OCI-LY1 (cell line): Measurements from ENCODE around the gene ZFP28.

Experiments
- H2AFZ ChIP-seq: fragments of 200-600 bp; sonication (generic), shearing (Covaris generic); 2 replicates; pipeline ENCODE4 v1.6.0; 2014; ENCODE audit warnings: antibody characterized with exemption, mild to moderate bottlenecking, low read length
- H3F3A ChIP-seq: fragments of 200-600 bp; sonication (generic), shearing (Covaris generic); 2 replicates; pipeline ENCODE4 v1.6.0; 2014; ENCODE audit warnings: mild to moderate bottlenecking, antibody characterized with exemption, low read length, moderate library complexity; ENCODE audit not compliant: insufficient read depth
- H3K27ac ChIP-seq: fragments of 200-600 bp; sonication (generic); 2 replicates; pipeline ENCODE4 v1.5.1; 2014; ENCODE audit warnings: low read length, mixed run types, mild to moderate bottlenecking, low read depth; ENCODE audit not compliant: poor library complexity, severe bottlenecking
- H3K27me3 ChIP-seq: fragments of 200-600 bp; sonication (generic); 2 replicates; pipeline ENCODE4 v1.6.0; 2014; ENCODE audit warnings: antibody characterized with exemption, mild to moderate bottlenecking, low read length, moderate library complexity; ENCODE audit not compliant: insufficient read depth
- H3K36me3 ChIP-seq: fragments of 200-600 bp; sonication (generic); 2 replicates; pipeline ENCODE4 v1.6.1; 2014; ENCODE audit warnings: mild to moderate bottlenecking, antibody characterized with exemption, low read length, moderate library complexity, mixed read lengths; ENCODE audit not compliant: insufficient read depth
- H3K4me1 ChIP-seq: fragments of 200-600 bp; sonication (generic); 2 replicates; pipeline ENCODE4 v1.5.1; 2014; ENCODE audit warnings: mild to moderate bottlenecking, low read length, moderate library complexity; ENCODE audit not compliant: insufficient read depth, severe bottlenecking
- H3K4me2 ChIP-seq: fragments of 200-600 bp; sonication (generic), shearing (Covaris generic); 2 replicates; pipeline ENCODE4 v1.6.1; 2014; ENCODE audit warnings: low read length
- H3K4me3 ChIP-seq: fragments of 200-600 bp; sonication (generic); 2 replicates; pipeline ENCODE4 v1.5.1; 2014; ENCODE audit warnings: low read length, low read depth, mild to moderate bottlenecking, mixed read lengths; ENCODE audit not compliant: poor library complexity, severe bottlenecking
- H3K79me2 ChIP-seq: fragments of 200-600 bp; shearing (Covaris generic); 2 replicates; pipeline ENCODE4 v1.6.1; 2016; ENCODE audit warnings: mixed run types, low read length, mixed read lengths; ENCODE audit not compliant: insufficient read depth
- H3K9ac ChIP-seq: fragments of 200-600 bp; sonication (generic), shearing (Covaris generic); 2 replicates; pipeline ENCODE4 v1.6.1; 2014; ENCODE audit warnings: mild to moderate bottlenecking, low read length, mixed read lengths
- H3K9me2 ChIP-seq: fragments of 200-600 bp; sonication (generic), shearing (Covaris generic); 2 replicates; pipeline ENCODE4 v1.6.1; 2014; ENCODE audit warnings: low read depth, mild to moderate bottlenecking, low read length, mixed read lengths
- H3K9me3 ChIP-seq: fragments of 200-600 bp; shearing (Covaris generic); 2 replicates; pipeline ENCODE4 v1.6.1; 2014; ENCODE audit warnings: low read length, mixed read lengths
- H4K20me1 ChIP-seq: fragments of 200-600 bp; sonication (generic), shearing (Covaris generic); 2 replicates; pipeline ENCODE4 v1.6.0; 2016; ENCODE audit warnings: mild to moderate bottlenecking, low read length; ENCODE audit not compliant: insufficient read depth
- CTCF ChIP-seq: fragments of 200-600 bp; sonication (generic), shearing (Covaris generic); IDR thresholded peaks from 2 replicates; pipeline ENCODE4 v1.5.1; 2017; ENCODE audit warnings: mild to moderate bottlenecking, antibody characterized with exemption, low read length, moderate library complexity, mixed read lengths
- EZH2 ChIP-seq: fragments of 200-600 bp; sonication (generic), shearing (Covaris generic); IDR thresholded peaks from 2 replicates; pipeline ENCODE4 v1.8.0; 2017; ENCODE audit warnings: borderline replicate concordance, mixed run types, mild to moderate bottlenecking, antibody characterized with exemption, low read length, moderate library complexity, mixed read lengths

The ZFP28 gene

GRCh38 chr19:56538761-56539263 lies at the start of gene ZFP28:
TSS of gene ZFP28 (plus strand) at chr19:56538948. CDS start at chr19:56539019, 71 bp downstream.
- TF ChIP-seq EZH2 (no peak), CTCF (no peak)
- no peaks in the 10 kb centered on the region for H3F3A ChIP-seq
- H3K9me2 ChIP-seq: no peaks in the 10 kb centered on the region
- no peaks in the 10 kb centered on the region for H3K9me3 ChIP-seq
- H3K27ac ChIP-seq: no peak within 1 kb of the TSS
- H3K27me3 ChIP-seq: no peaks in the 10 kb centered on the region
- H3K4me2 ChIP-seq: no peak within 1 kb of the TSS
- H3K36me3 ChIP-seq: no peaks in the 10 kb centered on the region
- H4K20me1 ChIP-seq: no peaks in the 10 kb centered on the region
- H3K9ac ChIP-seq: no peak within 1 kb of the TSS
- no peaks in the 10 kb centered on the region for H3K4me1 ChIP-seq
- H3K79me2 ChIP-seq: no peaks in the 10 kb centered on the region
- H2AFZ ChIP-seq: no peak within 1 kb of the TSS
- no peak within 1 kb of the TSS for H3K4me3 ChIP-seq

GRCh38 chr19:56491399-56491798 lies 47.3 kb upstream of the ZFP28 start:
- Histone ChIP-seq H3K79me2 (no peaks in the 10 kb centered on the region), H3K27me3 (no peaks in the 10 kb centered on the region), H3K9ac (no peak overlapping the region), H4K20me1 (no peaks in the 10 kb centered on the region), H3K9me2 (no peaks in the 10 kb centered on the region), H3K36me3 (no peaks in the 10 kb centered on the region), H3K4me2 (no peak overlapping the region), H3K4me3 (no peak overlapping the region), H3K4me1 (no peaks in the 10 kb centered on the region), H3F3A (no peaks in the 10 kb centered on the region), H3K9me3 (no peaks in the 10 kb centered on the region), H3K27ac (no peak overlapping the region), H2AFZ (no peak overlapping the region)
- TF ChIP-seq CTCF: no peak
- no peak for TF ChIP-seq EZH2

- no peaks in the 10 kb centered on the region for H3K79me2 ChIP-seq
- no peak overlapping the region for H2AFZ ChIP-seq
- H4K20me1 ChIP-seq: no peaks in the 10 kb centered on the region
- H3K4me3 ChIP-seq: no peak overlapping the region
- no peaks in the 10 kb centered on the region for H3K9me3 ChIP-seq
- no peaks in the 10 kb centered on the region for H3K36me3 ChIP-seq
- no peaks in the 10 kb centered on the region for H3K4me1 ChIP-seq
- no peaks in the 10 kb centered on the region for H3K27me3 ChIP-seq
- TF ChIP-seq EZH2 (no peak), CTCF (no peak)
- H3F3A ChIP-seq: no peaks in the 10 kb centered on the region
- H3K9me2 ChIP-seq: no peaks in the 10 kb centered on the region
- H3K9ac ChIP-seq: no peak overlapping the region
- H3K27ac ChIP-seq: no peak overlapping the region
- H3K4me2 ChIP-seq: no peak overlapping the region
Observed at GRCh38 chr19:56504581-56504980, 34.2 kb upstream of the ZFP28 start.
